H1 (cell line): ENCODE results near the gene CHST13. TPM values are rescaled to one million over a fixed set of nuclear protein-coding genes. Genes with fewer than 3 reads are reported as not detected.
A peak's percentile ranks its signal among the peaks of the same experiment; 100 is the strongest.

Experiments
- CTCF ChIA-PET: fragments of 300-600 bp; sonication (Branson Sonifier 250); formaldehyde crosslinking; loops from one replicate; lab custom pipeline; 2021; ENCODE audit not compliant: partially characterized antibody; lab: Charles Lee
- POLR2A ChIA-PET: fragments of 300-600 bp; sonication (Branson Sonifier 250); formaldehyde crosslinking; loops from one replicate; lab custom pipeline; 2021; ENCODE audit warnings: inconsistent platforms; ENCODE audit not compliant: partially characterized antibody; lab: Charles Lee
- DNase-seq, 2 experiments: peaks; one replicate each; pipeline versions ENCODE4 v3.0.0 to v3.0.0-alpha.2; 2010 to 2022; ENCODE audit warnings: low spot score in 2 of 2, low read depth in 1 of 2, mixed read lengths in 1 of 2
- FAIRE-seq: peaks from 2 replicates; lab custom pipeline; 2011; peaks lifted over from hg19 to GRCh38; lab: Jason Lieb, UNC
- H2AFZ ChIP-seq: 2 replicates; pipeline ENCODE4 v1.8.1; 2012; ENCODE audit warnings: low read length, inconsistent platforms
- H2AK5ac ChIP-seq: 2 replicates; pipeline ENCODE4 v1.6.1; 2013; ENCODE audit warnings: low read depth, low read length
- H2BK120ac ChIP-seq: replicated peaks from 2 replicates; pipeline ENCODE3; 2013; ENCODE audit warnings: low read depth, low read length, inconsistent platforms
- H2BK12ac ChIP-seq: 2 replicates; pipeline ENCODE4 v1.6.1; 2013; ENCODE audit warnings: low read depth, low read length
- H2BK15ac ChIP-seq: 2 replicates; pipeline ENCODE4 v1.6.1; 2013; ENCODE audit warnings: low read length
- H2BK20ac ChIP-seq: 2 replicates; pipeline ENCODE4 v1.6.1; 2013; ENCODE audit warnings: low read length
- H2BK5ac ChIP-seq: 2 replicates; pipeline ENCODE4 v1.6.1; 2013; ENCODE audit warnings: low read depth, low read length
- H3K14ac ChIP-seq: 2 replicates; pipeline ENCODE4 v1.6.1; 2013; ENCODE audit warnings: inconsistent platforms; ENCODE audit not compliant: insufficient read length
- H3K18ac ChIP-seq: 2 replicates; pipeline ENCODE4 v1.6.1; 2013; ENCODE audit warnings: low read length; ENCODE audit errors: extremely low read depth
- H3K23ac ChIP-seq: 2 replicates; pipeline ENCODE4 v1.6.1; 2013; ENCODE audit warnings: inconsistent platforms; ENCODE audit not compliant: insufficient read length
- H3K23me2 ChIP-seq: 2 replicates; pipeline ENCODE4 v1.6.1; 2013; ENCODE audit warnings: low read depth, low read length
- H3K27ac ChIP-seq: 2 replicates; pipeline ENCODE4 v1.6.1; 2011; ENCODE audit warnings: low read depth, low read length, inconsistent platforms
- H3K27me3 ChIP-seq, 4 experiments: replicated peaks in 1 of 4; 1 replicate in 1 of 4; 2 replicates in 3 of 4; pipeline versions ENCODE4 v1.6.1 to v1.8.1; 2011 to 2013; ENCODE audit warnings: low read length in 3 of 4, mild to moderate bottlenecking in 3 of 4, inconsistent platforms in 2 of 4, mixed read lengths in 2 of 4, moderate library complexity in 1 of 4; ENCODE audit not compliant: control insufficient read depth in 3 of 4, insufficient read depth in 3 of 4; ENCODE audit errors: extremely low read depth in 1 of 4
- H3K36me3 ChIP-seq, 4 experiments: 2 replicates each; pipeline versions ENCODE4 v1.6.1 to v1.8.1; 2011 to 2013; ENCODE audit warnings: mild to moderate bottlenecking in 4 of 4, low read length in 3 of 4, moderate library complexity in 2 of 4, control low read depth in 1 of 4, inconsistent platforms in 1 of 4; ENCODE audit not compliant: insufficient read depth in 4 of 4, control insufficient read depth in 2 of 4
- H3K4ac ChIP-seq: replicated peaks from 2 replicates; pipeline ENCODE3; 2013; ENCODE audit warnings: low read length, low read depth, mixed read lengths, inconsistent platforms; ENCODE audit not compliant: insufficient read length
- H3K4me1 ChIP-seq, 4 experiments: replicated peaks in 1 of 4; 1 replicate in 1 of 4; 2 replicates in 3 of 4; pipeline versions ENCODE4 v1.6.1 to v1.8.1; 2011 to 2013; ENCODE audit warnings: low read length in 3 of 4, inconsistent platforms in 2 of 4, mixed read lengths in 1 of 4; ENCODE audit not compliant: insufficient read depth in 4 of 4, control insufficient read depth in 3 of 4
- H3K4me2 ChIP-seq, 2 experiments: 2 replicates each; pipeline versions ENCODE4 v1.6.1 to v1.8.1; 2011 to 2013; ENCODE audit warnings: low read depth in 2 of 2, low read length in 2 of 2, control low read depth in 1 of 2, inconsistent platforms in 1 of 2, mild to moderate bottlenecking in 1 of 2; ENCODE audit not compliant: insufficient read depth in 1 of 2
- H3K4me3 ChIP-seq, 4 experiments: fragments of 200-600, 300-600 bp in 1 of 4; sonication (generic), shearing (Covaris generic), sonication (Bioruptor Twin) in 1 of 4; 2 replicates each; pipeline versions ENCODE4 v1.5.1 to v1.8.1; 2011 to 2016; ENCODE audit warnings: low read length in 4 of 4, low read depth in 3 of 4, control low read depth in 2 of 4, inconsistent platforms in 2 of 4, mild to moderate bottlenecking in 2 of 4, mixed read lengths in 1 of 4, moderate library complexity in 1 of 4; ENCODE audit not compliant: insufficient read depth in 2 of 4; ENCODE audit errors: extremely low read depth in 1 of 4
- H3K56ac ChIP-seq: replicated peaks from 2 replicates; pipeline ENCODE3; 2013; ENCODE audit warnings: low read depth, mild to moderate bottlenecking, mixed read lengths, low read length, inconsistent platforms; ENCODE audit not compliant: insufficient read length
- H3K79me1 ChIP-seq: 2 replicates; pipeline ENCODE4 v1.6.1; 2013; ENCODE audit warnings: low read depth, low read length, control low read depth
- H3K79me2 ChIP-seq, 2 experiments: 2 replicates each; pipeline versions ENCODE4 v1.6.1 to v1.8.1; 2012 to 2013; ENCODE audit warnings: low read length in 2 of 2, mild to moderate bottlenecking in 2 of 2, inconsistent platforms in 1 of 2; ENCODE audit not compliant: insufficient read depth in 2 of 2, control insufficient read depth in 1 of 2
- H3K9ac ChIP-seq, 4 experiments: replicated peaks in 1 of 4; 1 replicate in 1 of 4; 2 replicates in 3 of 4; pipeline versions ENCODE4 v1.6.1 to v1.8.1; 2011 to 2013; ENCODE audit warnings: low read depth in 3 of 4, low read length in 3 of 4, control low read depth in 2 of 4, mild to moderate bottlenecking in 2 of 4, moderate library complexity in 2 of 4, inconsistent platforms in 1 of 4; ENCODE audit errors: extremely low read depth in 1 of 4
- H3K9me3 ChIP-seq, 2 experiments: 2 replicates each; pipeline versions ENCODE4 v1.6.1 to v1.8.1; 2012 to 2013; ENCODE audit warnings: mild to moderate bottlenecking in 2 of 2, moderate library complexity in 2 of 2, control low read depth in 1 of 2, inconsistent platforms in 1 of 2, low read depth in 1 of 2, low read length in 1 of 2, mixed read lengths in 1 of 2; ENCODE audit not compliant: insufficient read depth in 2 of 2
- H4K20me1 ChIP-seq, 2 experiments: replicated peaks in 1 of 2; 2 replicates each; pipeline versions ENCODE3 to v1.8.1; 2011 to 2013; ENCODE audit warnings: inconsistent platforms in 2 of 2, low read length in 2 of 2, mild to moderate bottlenecking in 1 of 2; ENCODE audit not compliant: insufficient read depth in 2 of 2, control insufficient read depth in 1 of 2
- H4K5ac ChIP-seq: 2 replicates; pipeline ENCODE4 v1.6.1; 2013; ENCODE audit warnings: low read length, low read depth, mixed read lengths, inconsistent platforms; ENCODE audit not compliant: insufficient read length
- H4K8ac ChIP-seq: 2 replicates; pipeline ENCODE4 v1.8.0; 2013; ENCODE audit warnings: mild to moderate bottlenecking, moderate library complexity, low read length, inconsistent platforms; ENCODE audit not compliant: insufficient read depth; ENCODE audit errors: extremely low read depth
- H4K91ac ChIP-seq: replicated peaks from 2 replicates; pipeline ENCODE3; 2013; ENCODE audit warnings: low read length, mixed read lengths, inconsistent platforms; ENCODE audit not compliant: insufficient read length
- BACH1 ChIP-seq: IDR thresholded peaks from 2 replicates; pipeline ENCODE4 v1.6.1; 2012; ENCODE audit warnings: low read length, improper control_type of control experiment
- HDAC6 ChIP-seq: IDR thresholded peaks from one replicate; pipeline ENCODE4 v1.7.1; 2012; ENCODE audit warnings: low read depth, mild to moderate bottlenecking, inconsistent platforms, low read length, moderate library complexity
- WGBS, 2 experiments: shearing (Covaris generic) in 1 of 2; methylation state at CpG; one replicate each; pipeline versions ENCODE4 v1.1.6 to v1.1.7; 2013 to 2015; ENCODE audit warnings: low lambda C conversion rate in 2 of 2, mixed read lengths in 2 of 2, inconsistent platforms in 1 of 2, low coverage in 1 of 2, missing lambda C conversion rate in 1 of 2; ENCODE audit not compliant: insufficient replicate concordance in 2 of 2, insufficient coverage in 1 of 2, insufficient read length in 1 of 2; ENCODE audit errors: extremely low coverage in 1 of 2, missing lambda C conversion rate in 1 of 2; 5-methylcytosine and 5-hydroxymethylcytosine counted together
- polyA plus RNA-seq, 7 experiments: library from polyadenylated mRNA; depleted of rRNA in 3 of 7; stranded (reverse) in 5 of 7; unstranded in 2 of 7; fragments of >200 nt in 5 of 7; fragments of 200-250 nt in 2 of 7; gene quantifications; 1 replicate in 5 of 7; 2 replicates in 1 of 7; 4 replicates in 1 of 7; pipeline versions ENCODE4 v1.2.1 to v1.2.3, GENCODE V29; 2011 to 2013; ENCODE audit warnings: missing spikeins in 2 of 7, mixed read lengths in 2 of 7
- total RNA-seq: library from RNA; stranded (reverse); fragmentation: NEBNext Ultra II Directional; extraction: Animal tissue kit (Norgen Biotek cat#: 25700); gene quantifications from 2 replicates; pipeline ENCODE4 v1.2.1, GENCODE V29; 2021

The CHST13 gene
- total and polyA plus RNA-seq, 2 of the 8 experiments (the other 6 are each of a cell fraction or from before 2014, with no cell fraction given) = 5.4 to 11.7 TPM

GRCh38 chr3:126549861-126550487 lies 26.0 kb downstream of the CHST13 start:
- H2AK5ac ChIP-seq = no peak overlapping the region
- H3K18ac ChIP-seq = peak overlapping the region; percentile 83
- H2AFZ ChIP-seq = no peak overlapping the region
- H2BK120ac ChIP-seq = no peak overlapping the region
- H3K4me3 ChIP-seq = no peak overlapping the region
- POLR2A ChIA-PET = no interaction called here
- H3K4ac ChIP-seq = no peak overlapping the region
- H3K56ac ChIP-seq = no peak overlapping the region
- no peaks in the 10 kb centered on the region; a peak in 1 of 8 replicates for H3K36me3 ChIP-seq
- no peaks in the 10 kb centered on the region for H3K27me3 ChIP-seq
- FAIRE-seq = no peak
- CTCF ChIA-PET = interaction anchor here (0.8 to 1.6 kb wide), 4 partner anchors 8 to 27 kb away, joined by 3 to 5 read pairs (median 4); no protein-coding TSS in a partner anchor
- H3K4me1 ChIP-seq = peaks cover 0 to 20% (median 10%) of the 10 kb centered on the region in 4 experiments; a peak in 6 of 7 replicates
- no peaks in the 10 kb centered on the region for H3K79me2 ChIP-seq
- no peaks in the 10 kb centered on the region for H3K9me3 ChIP-seq
- no peak overlapping the region; the same call in 1 of the 2 replicates for H4K8ac ChIP-seq
- H3K9ac ChIP-seq = no peak overlapping the region
- H4K20me1 ChIP-seq = no peaks in the 10 kb centered on the region
- WGBS, 2 experiments = 88% methylated on average over 12 of the region's 12 CpGs; no CpG with 5 or more reads in 1 of the 2 experiments
- H2BK15ac ChIP-seq = peak overlapping the region; percentile 88; the same call in 1 of the 2 replicates
- no peaks in the 10 kb centered on the region for H3K79me1 ChIP-seq
- H2BK12ac ChIP-seq = peak overlapping the region; percentile 90; the same call in 1 of the 2 replicates
- no peak overlapping the region for H3K14ac ChIP-seq
- peak overlapping the region; percentile 91; the same call in 1 of the 2 replicates for H2BK5ac ChIP-seq
- TF ChIP-seq HDAC6 (no peak), BACH1 (0 out of 2 replicates have a peak, but pooled peaks have one; percentile 11)
- TF ChIP-seq, all 59 proteins: peak for 1
- H4K91ac ChIP-seq = peak overlapping the region; percentile 36
- no peak overlapping the region for H3K27ac ChIP-seq
- H3K23ac ChIP-seq = no peak overlapping the region
- H2BK20ac ChIP-seq = peak overlapping the region; percentile 72; the same call in 1 of the 2 replicates
- H3K23me2 ChIP-seq = peaks cover 3% of the 10 kb centered on the region; the same call in 1 of the 2 replicates
- DNase-seq = peak in 1 of 2 experiments; percentile 45
- no peak overlapping the region for H4K5ac ChIP-seq
- H3K4me2 ChIP-seq = no peak overlapping the region
